SJCRH30 (cell line): Measurements from ENCODE around the gene KCNIP4. TPM values are rescaled to one million over a fixed set of nuclear protein-coding genes. Genes with fewer than 3 reads are reported as not detected.
"Not testable (repeated sequence)": the region's sequence is repeated elsewhere in the genome, so short reads cannot be mapped to it uniquely, and the experiment has no call there.

Experiments used
- DNase-seq, 2 experiments: peaks; one replicate each; pipeline ENCODE4 v3.0.0-alpha.2; 2015 to 2020
- H3K27ac ChIP-seq: fragments of 250-450 bp; sonication (Bioruptor Pico); 2 replicates; pipeline ENCODE4 v1.5.1; 2020; ENCODE audit warnings: mild to moderate bottlenecking, moderate library complexity
- H3K27me3 ChIP-seq: fragments of 250-450 bp; sonication (Bioruptor Pico); 2 replicates; pipeline ENCODE4 v1.5.1; 2020; ENCODE audit warnings: mild to moderate bottlenecking, moderate library complexity
- H3K36me3 ChIP-seq: fragments of 250-450 bp; sonication (Bioruptor Pico); 2 replicates; pipeline ENCODE4 v1.5.1; 2020; ENCODE audit warnings: mild to moderate bottlenecking, moderate library complexity
- H3K4me1 ChIP-seq: fragments of 250-450 bp; sonication (Bioruptor Pico); 2 replicates; pipeline ENCODE4 v1.5.1; 2020; ENCODE audit warnings: mild to moderate bottlenecking, moderate library complexity
- H3K4me3 ChIP-seq: fragments of 250-450 bp; sonication (Bioruptor Pico); 2 replicates; pipeline ENCODE4 v1.5.1; 2020; ENCODE audit warnings: mild to moderate bottlenecking, moderate library complexity
- H3K9me3 ChIP-seq: fragments of 250-450 bp; sonication (Bioruptor Pico); replicated peaks from 2 replicates; pipeline ENCODE4 v1.5.1; 2020; ENCODE audit warnings: mild to moderate bottlenecking, moderate library complexity
- total RNA-seq: library from RNA; depleted of rRNA; stranded (reverse); fragments of >200 nt; shearing (Covaris generic); gene quantifications from 2 replicates; pipeline ENCODE4 v1.2.3, GENCODE V29; 2014

The KCNIP4 gene
- total RNA-seq, 1 experiment from 2014 or later = 0.67 TPM

DNA sequence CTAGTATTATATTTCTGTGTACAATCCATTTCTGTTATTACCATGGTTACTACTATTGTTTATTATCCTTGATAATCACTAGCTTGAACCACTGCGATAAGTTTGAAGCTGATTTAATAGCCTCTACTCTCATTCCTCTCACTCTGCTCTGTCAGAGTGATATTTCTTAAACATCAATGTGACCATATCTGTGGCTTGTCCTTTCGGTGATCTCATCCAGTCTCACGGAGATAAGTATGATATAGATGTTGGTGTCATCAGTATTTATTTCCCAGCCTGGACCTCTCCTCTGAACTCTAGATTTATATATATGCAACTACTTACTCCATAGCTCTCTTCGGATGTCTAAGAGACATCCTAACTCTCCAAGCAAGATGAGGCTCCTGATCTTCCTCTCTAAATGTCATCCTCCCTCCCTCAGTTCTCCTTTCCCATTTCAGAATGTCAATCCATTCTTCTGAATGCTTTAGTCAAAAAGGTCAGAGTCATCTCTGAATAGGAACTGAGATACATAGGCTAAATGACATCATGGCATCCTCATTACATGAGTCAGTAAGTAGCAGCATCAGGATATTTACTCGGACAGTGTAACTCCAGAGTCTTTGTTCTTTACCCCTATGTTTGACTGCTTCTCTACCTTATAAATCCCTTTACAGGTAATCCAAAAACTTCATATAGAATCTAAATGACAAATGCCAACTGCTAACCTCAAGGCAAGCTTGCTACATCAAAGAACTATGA, 1118.8 kb downstream of the KCNIP4 start:
- H3K27me3 ChIP-seq = no peaks in the 10 kb centered on the region
- H3K4me1 ChIP-seq = no peaks in the 10 kb centered on the region
- no peaks in the 10 kb centered on the region for H3K36me3 ChIP-seq
- no peaks in the 10 kb centered on the region for H3K9me3 ChIP-seq
- no peak for DNase-seq
- no peak overlapping the region for H3K27ac ChIP-seq
- no peak overlapping the region for H3K4me3 ChIP-seq

- no peak for DNase-seq
- H3K9me3 ChIP-seq = no peaks in the 10 kb centered on the region
- H3K27ac ChIP-seq = no peak overlapping the region
- no peak overlapping the region for H3K4me3 ChIP-seq
- H3K4me1 ChIP-seq = no peaks in the 10 kb centered on the region
- H3K36me3 ChIP-seq = no peaks in the 10 kb centered on the region
- no peaks in the 10 kb centered on the region; the same call in 1 of the 2 replicates for H3K27me3 ChIP-seq
Measured at GRCh38 chr4:20825505-20825904, 1123.1 kb downstream of the KCNIP4 start.

DNA sequence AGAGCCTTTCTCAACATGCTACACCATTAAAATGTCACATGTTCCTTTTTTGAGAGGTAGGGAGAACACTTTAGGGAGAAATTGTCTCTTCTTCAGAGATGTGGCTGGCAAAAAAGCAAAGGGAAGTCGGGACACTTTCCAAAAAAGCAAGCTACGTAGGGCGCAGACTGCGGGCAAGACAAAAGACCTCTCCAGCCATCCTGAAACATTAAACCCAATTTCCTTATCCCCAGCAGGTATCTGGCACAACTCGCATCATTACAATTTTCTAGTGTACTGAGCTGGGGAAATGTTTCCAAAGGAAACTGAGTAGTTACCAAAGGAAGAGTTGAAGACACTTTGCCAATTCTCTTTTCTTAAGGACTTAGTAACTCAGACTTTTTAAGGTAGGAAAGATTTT, 1132.3 kb downstream of the KCNIP4 start:
- H3K4me3 ChIP-seq = no peak overlapping the region
- H3K36me3 ChIP-seq = no peaks in the 10 kb centered on the region
- no peaks in the 10 kb centered on the region for H3K4me1 ChIP-seq
- H3K27ac ChIP-seq = no peak overlapping the region
- no peaks in the 10 kb centered on the region for H3K9me3 ChIP-seq
- H3K27me3 ChIP-seq = no peaks in the 10 kb centered on the region
- no peak for DNase-seq

DNA sequence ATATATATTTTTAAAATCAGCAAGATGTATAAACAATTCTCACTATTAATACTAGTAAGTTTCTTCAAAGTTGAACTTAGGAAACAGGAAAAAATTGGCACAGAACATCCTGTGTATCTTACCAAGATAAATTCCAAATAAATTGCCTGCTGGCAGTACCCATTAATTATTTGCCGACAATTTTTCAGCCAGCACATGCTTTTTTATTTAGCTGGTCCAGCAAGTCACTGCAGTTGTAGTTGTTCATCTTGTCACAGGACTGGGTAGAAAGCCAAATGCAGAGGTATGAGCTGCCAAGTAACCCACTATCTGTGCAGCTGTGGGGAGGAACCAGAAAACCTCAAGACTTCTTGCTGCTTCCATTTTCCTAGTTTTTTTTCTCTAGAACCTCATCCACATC, 1134.9 kb downstream of the KCNIP4 start:
- no peaks in the 10 kb centered on the region for H3K36me3 ChIP-seq
- DNase-seq = no peak
- H3K4me3 ChIP-seq = no peak overlapping the region
- H3K4me1 ChIP-seq = no peaks in the 10 kb centered on the region
- no peaks in the 10 kb centered on the region for H3K9me3 ChIP-seq
- H3K27ac ChIP-seq = no peak overlapping the region
- no peaks in the 10 kb centered on the region for H3K27me3 ChIP-seq

DNA sequence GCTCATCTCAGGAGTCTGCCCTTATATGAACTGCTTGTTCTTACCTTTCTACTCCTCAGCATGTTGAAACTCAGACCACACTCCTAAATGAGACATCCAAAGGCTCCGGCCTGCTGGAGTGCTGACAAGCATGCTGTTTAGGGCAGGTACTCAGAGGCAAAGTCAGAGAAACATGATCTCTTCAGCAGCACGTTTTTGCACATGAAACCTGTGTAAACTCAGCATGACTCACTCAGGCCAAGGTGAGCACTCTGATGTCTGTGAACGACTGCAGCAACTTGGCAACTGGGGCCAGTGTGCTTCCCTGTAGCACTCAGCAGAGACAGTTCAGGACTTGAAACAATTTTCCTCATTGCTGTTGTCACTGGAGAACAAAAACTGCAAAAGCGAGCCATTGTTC, 1138.8 kb downstream of the KCNIP4 start:
- no peaks in the 10 kb centered on the region for H3K36me3 ChIP-seq
- H3K4me3 ChIP-seq = no peak overlapping the region
- no peaks in the 10 kb centered on the region for H3K4me1 ChIP-seq
- no peak overlapping the region for H3K27ac ChIP-seq
- H3K27me3 ChIP-seq = no peaks in the 10 kb centered on the region
- no peaks in the 10 kb centered on the region for H3K9me3 ChIP-seq
- no peak for DNase-seq

GRCh38 chr4:20805716-20806115, 1142.9 kb downstream of the KCNIP4 start:
- no peaks in the 10 kb centered on the region for H3K4me1 ChIP-seq
- no peak for DNase-seq
- H3K27ac ChIP-seq = no peak overlapping the region
- no peaks in the 10 kb centered on the region for H3K36me3 ChIP-seq
- H3K27me3 ChIP-seq = no peaks in the 10 kb centered on the region
- no peaks in the 10 kb centered on the region for H3K9me3 ChIP-seq
- no peak overlapping the region for H3K4me3 ChIP-seq

GRCh38 chr4:20787940-20788665, 1160.5 kb downstream of the KCNIP4 start:
- Histone ChIP-seq H3K36me3 (no peaks in the 10 kb centered on the region), H3K4me3 (no peak overlapping the region), H3K27ac (no peak overlapping the region), H3K27me3 (no peaks in the 10 kb centered on the region), H3K4me1 (no peaks in the 10 kb centered on the region), H3K9me3 (peaks cover 2% of the 10 kb centered on the region)
- DNase-seq = no peak

GRCh38 chr4:20783134-20783533, 1165.4 kb downstream of the KCNIP4 start:
- DNase-seq, H3K27me3 ChIP-seq, H3K4me1 ChIP-seq, H3K36me3 ChIP-seq, H3K4me3 ChIP-seq, H3K9me3 ChIP-seq, H3K27ac ChIP-seq: not testable (repeated sequence)

DNA sequence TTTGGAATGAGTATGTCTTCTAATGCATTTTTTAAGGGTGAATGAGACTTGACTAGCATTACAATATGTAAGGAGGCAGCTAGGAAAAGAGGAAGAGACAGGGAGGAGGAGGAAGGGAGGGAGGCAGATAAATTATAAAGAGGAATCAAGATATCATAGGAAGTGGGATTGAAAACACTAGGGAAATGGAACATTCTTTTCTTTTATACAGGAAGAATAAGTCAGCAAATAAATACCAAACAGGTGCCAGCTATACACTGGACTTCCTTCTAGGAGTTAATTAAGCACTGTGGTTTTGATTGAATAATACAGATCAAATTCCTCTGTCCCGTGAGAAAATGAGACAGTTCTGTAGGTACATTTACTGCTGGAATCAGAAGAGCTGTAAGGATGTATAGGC, 1169.7 kb downstream of the KCNIP4 start:
- H3K4me3 ChIP-seq = no peak overlapping the region
- no peaks in the 10 kb centered on the region for H3K36me3 ChIP-seq
- H3K4me1 ChIP-seq = no peaks in the 10 kb centered on the region
- DNase-seq = no peak
- H3K9me3 ChIP-seq = peaks cover 3% of the 10 kb centered on the region
- H3K27me3 ChIP-seq = no peaks in the 10 kb centered on the region
- no peak overlapping the region for H3K27ac ChIP-seq

DNA sequence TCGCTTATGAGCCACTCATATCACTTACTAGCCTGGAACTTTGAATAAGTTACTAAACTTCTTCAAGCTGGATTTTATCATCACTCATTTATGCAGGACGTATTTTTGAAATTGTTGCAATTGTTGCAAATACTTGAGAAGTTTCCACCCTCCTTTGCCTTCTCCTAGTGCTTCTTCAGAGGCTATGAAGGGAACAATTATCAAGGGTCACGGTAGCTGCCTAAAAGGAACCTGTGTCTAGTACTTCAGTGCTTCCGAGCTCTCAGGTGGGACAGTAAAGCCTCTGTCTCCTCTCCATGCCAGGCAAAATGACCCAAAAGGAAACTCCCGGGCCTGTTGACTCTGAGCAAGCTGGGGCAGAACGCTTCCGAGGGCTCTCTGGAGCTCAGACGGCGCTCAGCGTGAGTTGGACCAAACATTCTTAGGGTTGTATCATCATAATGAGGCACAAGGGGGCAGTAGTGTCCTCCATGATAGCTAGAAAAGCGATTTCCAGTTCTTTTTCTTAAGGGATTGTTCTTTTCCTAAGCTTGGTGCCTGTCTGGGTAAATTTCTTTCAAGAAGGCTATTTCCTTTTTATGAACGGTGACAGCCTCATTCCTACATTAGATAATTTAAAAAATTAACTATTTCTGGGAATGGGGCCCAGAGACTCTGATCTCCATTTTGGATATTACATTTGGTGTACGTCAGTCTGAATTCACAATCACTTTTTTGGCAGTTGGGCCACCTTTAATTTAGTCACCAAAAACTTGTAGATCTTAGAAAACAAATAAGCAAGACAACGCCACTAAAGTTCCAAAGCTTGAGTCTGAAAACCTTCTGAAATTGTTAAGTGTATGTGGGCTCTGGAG, 1175.2 kb downstream of the KCNIP4 start:
- Histone ChIP-seq H3K4me3 (no peak overlapping the region), H3K9me3 (no peaks in the 10 kb centered on the region), H3K27me3 (no peaks in the 10 kb centered on the region), H3K27ac (no peak overlapping the region), H3K4me1 (no peaks in the 10 kb centered on the region), H3K36me3 (no peaks in the 10 kb centered on the region)
- peak; percentile 43 to 84 for DNase-seq

GRCh38 chr4:20764366-20764992, 1184.1 kb downstream of the KCNIP4 start:
- Histone ChIP-seq H3K4me3 (no peak overlapping the region), H3K27me3 (no peaks in the 10 kb centered on the region), H3K9me3 (no peaks in the 10 kb centered on the region), H3K36me3 (no peaks in the 10 kb centered on the region), H3K27ac (no peak overlapping the region), H3K4me1 (no peaks in the 10 kb centered on the region)
- no peak for DNase-seq

DNA sequence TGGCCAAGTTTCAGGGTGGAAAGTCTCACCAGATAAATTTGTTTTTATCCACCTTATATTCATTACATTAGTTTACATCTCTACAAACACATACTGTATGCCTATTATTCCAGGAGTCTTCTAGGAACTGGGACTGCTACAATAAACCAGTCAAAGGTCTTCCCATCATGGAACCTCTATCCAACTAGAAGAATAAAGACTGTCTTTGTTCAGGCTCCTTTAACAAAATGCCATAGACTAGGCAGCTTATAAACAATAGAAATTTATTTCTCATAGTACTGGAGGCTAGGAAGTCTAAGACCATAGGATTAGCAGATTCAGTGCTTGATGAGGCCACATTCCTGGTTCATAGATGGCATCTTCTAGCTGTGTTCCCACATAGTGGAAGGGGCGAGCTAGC, 1186.7 kb downstream of the KCNIP4 start:
- no peak overlapping the region for H3K27ac ChIP-seq
- H3K27me3 ChIP-seq = no peaks in the 10 kb centered on the region

GRCh38 chr4:20761382-20761781, 1187.2 kb downstream of the KCNIP4 start:
- no peak for DNase-seq
- Histone ChIP-seq H3K36me3 (no peaks in the 10 kb centered on the region), H3K4me3 (no peak overlapping the region), H3K27ac (no peak overlapping the region), H3K4me1 (no peaks in the 10 kb centered on the region), H3K9me3 (no peaks in the 10 kb centered on the region), H3K27me3 (no peaks in the 10 kb centered on the region)

More for the DNA sequence above, 1186.7 kb downstream of the KCNIP4 start:
- Histone ChIP-seq H3K9me3 (no peaks in the 10 kb centered on the region), H3K4me1 (no peaks in the 10 kb centered on the region), H3K36me3 (no peaks in the 10 kb centered on the region), H3K4me3 (no peak overlapping the region)
- no peak for DNase-seq

DNA sequence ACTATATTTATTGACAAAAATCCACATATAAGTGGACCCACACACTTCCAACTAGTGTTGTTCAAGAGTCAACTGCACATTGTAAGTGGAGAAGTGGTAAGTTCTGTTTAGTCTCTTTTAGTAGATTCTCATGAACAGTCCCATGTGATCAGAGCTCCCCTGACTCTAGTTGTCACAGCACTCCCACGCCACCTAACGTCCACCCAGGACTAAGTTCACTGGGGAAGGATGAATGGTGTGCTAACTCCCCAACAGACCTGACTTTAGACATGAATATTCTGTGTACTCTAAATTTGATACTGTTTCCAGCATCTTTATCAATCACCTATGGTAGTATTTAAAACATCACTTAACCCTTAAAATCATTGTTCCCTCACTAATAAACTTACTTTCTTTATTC, 1188.5 kb downstream of the KCNIP4 start:
- H3K9me3 ChIP-seq = no peaks in the 10 kb centered on the region
- H3K27ac ChIP-seq = no peak overlapping the region
- H3K27me3 ChIP-seq = no peaks in the 10 kb centered on the region
- no peaks in the 10 kb centered on the region for H3K4me1 ChIP-seq
- H3K4me3 ChIP-seq = no peak overlapping the region
- H3K36me3 ChIP-seq = no peaks in the 10 kb centered on the region
- DNase-seq = peak in 1 of 2 experiments; percentile 16

- no peaks in the 10 kb centered on the region for H3K27me3 ChIP-seq
- no peak overlapping the region for H3K27ac ChIP-seq
- no peaks in the 10 kb centered on the region for H3K9me3 ChIP-seq
- no peaks in the 10 kb centered on the region for H3K36me3 ChIP-seq
- H3K4me1 ChIP-seq = no peaks in the 10 kb centered on the region
- H3K4me3 ChIP-seq = no peak overlapping the region
- no peak for DNase-seq
Measured at GRCh38 chr4:20754036-20754435, 1194.5 kb downstream of the KCNIP4 start.
